ENCODE results near the gene ANGPTL7.

The ANGPTL7 gene, protein sequence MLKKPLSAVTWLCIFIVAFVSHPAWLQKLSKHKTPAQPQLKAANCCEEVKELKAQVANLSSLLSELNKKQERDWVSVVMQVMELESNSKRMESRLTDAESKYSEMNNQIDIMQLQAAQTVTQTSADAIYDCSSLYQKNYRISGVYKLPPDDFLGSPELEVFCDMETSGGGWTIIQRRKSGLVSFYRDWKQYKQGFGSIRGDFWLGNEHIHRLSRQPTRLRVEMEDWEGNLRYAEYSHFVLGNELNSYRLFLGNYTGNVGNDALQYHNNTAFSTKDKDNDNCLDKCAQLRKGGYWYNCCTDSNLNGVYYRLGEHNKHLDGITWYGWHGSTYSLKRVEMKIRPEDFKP

DNA sequence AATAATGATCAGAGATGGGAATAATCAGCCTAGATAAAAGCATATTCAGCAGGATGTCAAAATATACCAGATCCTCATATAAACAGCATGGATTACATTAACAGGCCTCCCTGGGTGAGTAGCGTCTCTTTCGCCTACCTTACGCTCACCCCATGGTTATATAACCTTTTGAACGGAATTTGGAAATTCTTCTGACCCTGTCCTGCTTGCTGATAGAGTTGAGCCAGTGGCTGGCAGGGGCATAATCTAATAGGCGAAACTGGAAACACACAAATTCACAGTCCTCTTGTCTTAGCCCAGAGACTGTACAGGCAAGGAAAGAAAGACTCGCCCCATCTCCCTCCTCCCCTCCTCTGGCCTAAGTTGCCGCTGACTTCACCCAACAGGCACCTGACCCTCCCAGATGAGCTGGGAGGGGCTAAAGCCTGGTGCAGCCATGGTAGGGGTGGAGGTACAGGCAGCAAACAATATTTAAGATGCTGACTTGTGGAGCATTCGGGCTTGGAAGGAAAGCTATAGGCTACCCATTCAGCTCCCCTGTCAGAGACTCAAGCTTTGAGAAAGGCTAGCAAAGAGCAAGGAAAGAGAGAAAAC lies at the start of gene ANGPTL7:
TSS of gene ANGPTL7 (plus strand) at position 498 of the 594 bp plus-strand sequence. CDS start 225 bp downstream, outside the sequence.
- DNase-seq (ENCODE audit: low spot score), result no peak
- in situ Hi-C loops (cut with MboI; ENCODE audit: low sequenced_read_pairs, unreplicated experiment), result no loop called here
- TF ChIP-seq, protein P1, sequence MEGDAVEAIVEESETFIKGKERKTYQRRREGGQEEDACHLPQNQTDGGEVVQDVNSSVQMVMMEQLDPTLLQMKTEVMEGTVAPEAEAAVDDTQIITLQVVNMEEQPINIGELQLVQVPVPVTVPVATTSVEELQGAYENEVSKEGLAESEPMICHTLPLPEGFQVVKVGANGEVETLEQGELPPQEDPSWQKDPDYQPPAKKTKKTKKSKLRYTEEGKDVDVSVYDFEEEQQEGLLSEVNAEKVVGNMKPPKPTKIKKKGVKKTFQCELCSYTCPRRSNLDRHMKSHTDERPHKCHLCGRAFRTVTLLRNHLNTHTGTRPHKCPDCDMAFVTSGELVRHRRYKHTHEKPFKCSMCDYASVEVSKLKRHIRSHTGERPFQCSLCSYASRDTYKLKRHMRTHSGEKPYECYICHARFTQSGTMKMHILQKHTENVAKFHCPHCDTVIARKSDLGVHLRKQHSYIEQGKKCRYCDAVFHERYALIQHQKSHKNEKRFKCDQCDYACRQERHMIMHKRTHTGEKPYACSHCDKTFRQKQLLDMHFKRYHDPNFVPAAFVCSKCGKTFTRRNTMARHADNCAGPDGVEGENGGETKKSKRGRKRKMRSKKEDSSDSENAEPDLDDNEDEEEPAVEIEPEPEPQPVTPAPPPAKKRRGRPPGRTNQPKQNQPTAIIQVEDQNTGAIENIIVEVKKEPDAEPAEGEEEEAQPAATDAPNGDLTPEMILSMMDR (IDR thresholded peaks at IDR 0.05; ENCODE audit: borderline replicate concordance, control extremely low read depth, extremely low read depth, insufficient read depth, missing control alignments), result no peak

DNA sequence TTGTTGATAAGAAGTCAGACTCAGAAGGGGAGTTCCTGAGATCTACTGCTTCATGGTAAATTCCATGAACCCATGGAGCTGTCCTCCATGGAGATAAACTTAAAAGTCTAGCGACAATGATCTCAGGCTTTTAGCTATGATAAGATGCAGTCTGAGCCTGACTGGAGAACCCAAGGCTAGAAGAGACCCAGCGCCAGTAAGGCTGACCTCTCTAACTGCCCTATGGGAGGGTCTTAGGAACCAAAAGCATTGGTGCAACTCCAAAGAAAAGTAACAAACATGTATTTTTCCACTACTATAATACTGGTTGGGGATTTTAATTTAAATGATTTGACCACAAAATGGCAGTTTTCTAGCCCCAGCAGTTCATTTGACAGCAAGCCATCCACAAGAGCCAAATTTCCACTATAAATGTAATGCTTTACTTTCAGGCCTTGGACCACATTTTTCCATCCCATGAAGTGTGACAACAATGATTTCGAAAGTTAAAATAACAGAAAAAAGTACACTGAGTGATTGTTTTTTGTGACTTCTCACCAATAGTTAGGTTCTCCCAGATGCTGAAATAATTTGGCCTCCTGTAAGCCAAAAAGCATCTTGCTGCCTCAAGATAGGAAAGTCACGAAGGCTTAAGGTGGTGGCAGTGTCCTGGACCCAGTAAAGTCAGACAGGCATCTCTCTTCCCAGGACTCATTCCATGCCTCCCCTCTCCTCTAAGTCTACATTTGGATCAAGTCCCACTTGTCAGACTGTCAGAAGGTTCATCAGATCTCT lies 46.4 kb upstream of the ANGPTL7 start:
- TF ChIP-seq, protein P1 (IDR thresholded peaks at IDR 0.05; ENCODE audit: borderline replicate concordance, control extremely low read depth, extremely low read depth, insufficient read depth, missing control alignments), result no peak
- in situ Hi-C loops (cut with MboI; ENCODE audit: low sequenced_read_pairs, unreplicated experiment), result no loop called here
- DNase-seq (ENCODE audit: low spot score), result no peak

DNA sequence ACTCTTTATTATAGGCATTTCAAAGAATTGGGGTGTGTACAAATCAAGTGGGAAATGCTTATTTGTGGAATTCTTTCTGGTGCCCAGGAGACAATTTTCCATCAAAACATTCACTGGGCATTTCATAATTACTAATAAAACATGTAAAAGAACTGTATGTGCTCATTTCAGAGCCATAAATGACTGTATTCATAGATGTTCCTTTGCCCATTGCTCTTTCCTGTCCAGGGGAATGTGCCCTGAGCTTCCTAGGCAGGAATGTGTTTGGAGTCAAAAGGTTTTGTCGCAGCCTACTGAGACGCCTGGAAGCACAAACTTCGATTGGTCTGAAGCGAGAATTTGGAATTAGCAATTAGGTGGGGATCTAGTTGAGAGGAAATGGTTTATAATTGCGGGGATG lies 45.8 kb upstream of the ANGPTL7 start:
- TF ChIP-seq, protein P1 (IDR thresholded peaks at IDR 0.05; ENCODE audit: borderline replicate concordance, control extremely low read depth, extremely low read depth, insufficient read depth, missing control alignments), result no peak
- no peak for DNase-seq (ENCODE audit: low spot score)
- in situ Hi-C loops (cut with MboI; ENCODE audit: low sequenced_read_pairs, unreplicated experiment), result no loop called here

DNA sequence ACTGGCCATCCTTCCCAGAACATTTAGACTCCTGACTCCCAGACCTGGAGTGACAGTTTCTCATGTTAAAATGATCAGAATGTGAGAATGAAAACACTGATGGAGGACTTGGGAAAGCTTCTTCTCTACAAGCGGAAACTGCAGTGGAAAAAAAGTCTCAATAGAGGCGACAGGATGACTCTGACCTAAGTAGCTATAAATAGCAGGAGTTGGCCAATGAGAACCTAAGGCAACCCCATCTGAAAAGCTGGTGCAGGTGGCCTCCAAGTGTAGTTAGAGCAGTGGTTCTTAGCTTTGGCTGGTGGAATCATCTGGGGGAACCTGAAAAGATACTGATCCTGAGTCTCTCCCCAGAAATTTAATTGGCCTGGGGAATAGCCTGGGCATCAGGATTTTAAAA lies 45.2 kb upstream of the ANGPTL7 start:
- in situ Hi-C loops (cut with MboI; ENCODE audit: low sequenced_read_pairs, unreplicated experiment), result no loop called here
- TF ChIP-seq, protein P1 (IDR thresholded peaks at IDR 0.05; ENCODE audit: borderline replicate concordance, control extremely low read depth, extremely low read depth, insufficient read depth, missing control alignments), result no peak
- DNase-seq (ENCODE audit: low spot score), result no peak

DNA sequence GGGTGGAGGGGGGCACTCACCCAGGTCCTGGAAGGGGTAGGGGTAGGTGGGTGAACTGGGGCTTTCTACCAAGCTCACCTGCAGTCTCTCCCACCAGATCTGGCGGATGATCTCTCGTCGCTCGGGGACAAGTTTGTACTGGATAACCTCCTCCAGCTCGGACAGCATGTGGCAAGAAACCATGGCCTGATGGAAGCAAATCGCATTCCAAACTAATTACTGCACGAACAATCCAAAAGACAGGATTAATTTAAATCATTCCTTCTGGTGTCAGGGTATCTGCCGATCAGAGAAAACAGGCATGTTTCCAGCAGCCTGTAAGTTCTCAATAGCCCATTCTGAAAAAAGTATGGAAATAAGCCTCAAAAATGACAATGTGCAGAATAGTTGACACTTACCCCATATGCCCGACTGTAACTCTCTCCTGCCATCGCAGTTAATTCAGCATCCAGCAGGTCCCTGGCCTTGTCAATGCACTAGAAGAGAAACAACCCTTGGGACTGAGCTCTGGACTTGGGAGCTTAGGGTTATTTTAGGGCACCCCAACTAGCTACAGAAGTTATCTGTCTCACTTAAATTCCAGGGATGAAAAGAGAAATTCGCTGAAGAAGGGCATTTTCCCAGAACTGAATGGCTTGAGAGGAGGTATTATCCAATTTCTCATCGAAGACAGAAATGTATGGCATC lies 44.4 kb upstream of the ANGPTL7 start:
- in situ Hi-C loops (cut with MboI; ENCODE audit: low sequenced_read_pairs, unreplicated experiment), result no loop called here
- DNase-seq (ENCODE audit: low spot score), result no peak
- TF ChIP-seq, protein P1 (IDR thresholded peaks at IDR 0.05; ENCODE audit: borderline replicate concordance, control extremely low read depth, extremely low read depth, insufficient read depth, missing control alignments), result no peak

DNA sequence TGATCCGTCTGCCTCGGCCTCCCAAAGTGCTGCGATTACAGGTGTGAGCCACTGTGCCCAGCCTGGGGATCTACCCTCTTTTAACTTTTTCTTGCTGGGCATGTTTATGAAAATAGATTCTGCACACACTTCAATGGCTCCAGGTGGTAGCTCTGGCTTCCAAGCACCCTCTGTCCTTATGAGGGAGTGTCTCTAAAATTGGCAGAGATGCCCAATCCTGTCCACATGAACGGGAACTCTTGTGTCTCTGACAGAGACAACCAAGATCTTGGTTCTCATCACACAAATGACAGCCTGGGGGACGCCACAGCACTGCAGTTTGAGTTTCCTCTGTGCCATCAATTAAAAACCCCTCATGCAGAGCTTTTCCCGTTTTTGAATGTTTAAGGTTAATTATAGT lies 43.4 kb upstream of the ANGPTL7 start:
- TF ChIP-seq, protein P1 (IDR thresholded peaks at IDR 0.05; ENCODE audit: borderline replicate concordance, control extremely low read depth, extremely low read depth, insufficient read depth, missing control alignments), result no peak
- in situ Hi-C loops (cut with MboI; ENCODE audit: low sequenced_read_pairs, unreplicated experiment), result no loop called here
- DNase-seq (ENCODE audit: low spot score), result no peak
